GM10266 (cell line): ENCODE data around the gene PTP4A2.

Experiments used
- DNase-seq: peaks from one replicate; pipeline ENCODE4 v3.0.0; 2012; ENCODE audit errors: extremely low spot score
- CTCF ChIP-seq: IDR thresholded peaks from 2 replicates; pipeline ENCODE4 v1.5.1; 2012; ENCODE audit warnings: mild to moderate bottlenecking, low read depth; ENCODE audit not compliant: control insufficient read depth, insufficient read depth; ENCODE audit errors: missing control alignments

The PTP4A2 gene

GRCh38 chr1:31857863-31858262 is 80.3 kb downstream of the PTP4A2 start:
- no peak for TF ChIP-seq CTCF
- DNase-seq = no peak
